Gastrocnemius medialis (tissue), 4 donors: ENCODE results near the gene FGF19.

ENCODE experiments used
- CTCF ChIP-seq, 5 experiments: fragments of 450-650 bp in 3 of 5; fragments of 200-600 bp in 2 of 5; sonication (generic) in 2 of 5; IDR thresholded peaks in 4 of 5; conservative IDR thresholded peaks in 1 of 5; 1 replicate in 4 of 5; 2 replicates in 1 of 5; pipeline ENCODE4 v1.5.1; 2016 to 2019; ENCODE audit warnings: antibody characterized with exemption in 5 of 5, mild to moderate bottlenecking in 3 of 5, moderate library complexity in 3 of 5
- POLR2A ChIP-seq, 2 donors: fragments of 450-650 bp; IDR thresholded peaks; one replicate each; pipeline ENCODE4 v1.6.1; 2017; ENCODE audit warnings: antibody characterized with exemption in 2 of 2, mild to moderate bottlenecking in 2 of 2, moderate library complexity in 2 of 2

DNA sequence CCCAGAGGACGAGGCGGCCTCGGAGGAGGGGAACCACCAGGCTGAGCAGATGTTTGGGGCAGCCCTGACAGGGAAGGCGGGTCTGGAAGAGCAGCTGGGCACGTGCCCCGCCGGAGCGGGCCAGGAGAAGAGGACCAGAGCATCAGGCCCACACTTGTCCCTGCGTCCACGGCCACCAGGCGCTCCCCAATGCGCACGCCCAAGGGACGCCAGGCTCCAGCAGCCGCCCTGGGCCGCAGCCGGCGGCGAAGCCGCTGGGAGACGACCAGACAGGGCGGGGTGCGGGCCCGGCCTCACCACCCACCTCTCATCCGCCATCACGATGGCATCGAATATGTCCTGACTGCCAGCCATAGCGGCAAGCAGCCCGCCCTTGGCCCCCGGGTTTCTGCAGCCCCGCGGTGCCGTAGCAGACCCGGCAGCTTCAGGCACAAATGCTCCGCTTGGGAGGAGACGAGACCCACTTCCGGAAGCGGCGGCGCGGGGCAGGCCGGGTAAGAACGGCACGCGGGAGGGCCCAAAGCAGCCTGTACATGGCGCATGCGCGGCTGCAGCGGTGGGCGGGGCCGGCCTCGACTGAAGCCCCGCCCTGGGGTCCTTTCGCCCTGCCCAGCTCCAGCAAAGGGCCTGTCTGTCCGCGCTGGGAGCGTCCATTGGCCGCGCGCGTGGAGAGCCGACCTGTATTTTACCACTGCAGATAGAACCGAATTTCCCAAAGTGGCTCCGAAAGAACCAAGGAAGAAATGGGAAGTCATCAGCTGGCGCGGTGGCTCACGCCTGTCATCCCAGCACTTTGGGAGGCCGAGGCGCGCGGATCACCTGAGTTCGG lies 28.7 kb downstream of the FGF19 start, which contains the start of gene LTO1:
- TF ChIP-seq CTCF (IDR thresholded peaks at IDR 0.05 in 4 of 5, conservative IDR thresholded peaks at IDR 0.05 in 1 of 5): no peak
- TF ChIP-seq POLR2A (IDR thresholded peaks at IDR 0.05): peak; percentile 42 to 75
